HG03342 (cell line): ENCODE data around the gene IHH.

ENCODE experiments used
- ATAC-seq: cut with Tn5 transposase; IDR thresholded peaks from one replicate; pipeline ENCODE4 v1.9.1; 2021; ENCODE audit warnings: mild to moderate bottlenecking, moderate library complexity; ENCODE audit not compliant: unreplicated experiment

The IHH gene

DNA sequence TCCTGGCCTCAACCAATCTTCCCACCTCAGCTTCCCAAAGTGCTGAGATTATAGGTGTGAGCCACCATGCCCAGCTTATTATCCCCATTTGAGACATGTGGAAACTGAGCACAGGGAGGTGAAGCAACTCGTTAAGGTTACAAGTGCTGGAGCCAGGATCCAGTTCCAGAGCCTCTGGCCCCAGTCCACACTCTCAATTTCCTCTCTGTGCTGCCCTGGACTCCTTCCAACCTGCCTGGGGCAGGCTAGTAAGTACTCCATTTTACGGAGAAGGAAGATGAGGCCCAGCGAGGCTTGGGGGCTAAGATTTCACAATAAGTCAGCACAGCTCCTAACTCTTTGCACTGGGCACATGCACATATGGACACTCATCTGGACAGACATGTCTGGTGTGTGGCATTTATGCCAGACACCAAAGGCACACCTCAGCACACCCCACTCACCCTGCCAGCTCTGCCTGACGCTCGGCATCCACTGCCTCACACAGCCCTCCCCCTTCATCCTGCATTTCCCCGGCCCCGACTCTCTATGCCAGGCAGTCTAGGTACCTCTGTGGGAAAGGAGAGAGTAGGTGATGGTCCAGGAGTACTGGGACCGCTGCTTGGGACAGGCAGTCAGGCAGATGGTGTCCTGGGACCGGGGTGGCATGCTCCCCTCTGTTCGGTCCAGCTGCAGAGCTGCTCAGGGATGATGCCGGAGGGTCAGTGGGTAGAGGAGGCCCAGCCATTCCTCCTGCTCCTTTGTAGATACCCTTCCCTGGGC, 39.9 kb downstream of the IHH start:
- no peak for ATAC-seq

DNA sequence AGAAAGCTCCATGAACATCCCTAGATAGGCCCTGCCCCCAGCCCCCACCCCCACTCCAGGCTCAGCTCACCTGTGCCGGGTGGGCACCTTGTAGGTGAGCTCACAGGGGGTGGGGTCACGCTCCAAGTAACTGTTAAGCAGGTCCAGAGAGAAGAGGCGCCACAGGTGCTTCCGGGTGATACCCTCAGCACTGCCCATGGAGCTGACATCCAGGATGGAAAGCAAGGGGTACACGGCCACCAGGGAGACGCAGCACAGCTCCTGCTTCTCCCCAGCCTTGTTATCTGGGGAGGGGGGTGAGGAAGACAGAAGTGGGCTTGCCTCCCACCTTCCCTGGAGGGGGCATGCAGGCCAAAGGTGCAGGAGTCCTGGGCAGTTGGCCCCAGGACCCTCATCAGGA, 41.3 kb downstream of the IHH start:
- ATAC-seq: no peak

DNA sequence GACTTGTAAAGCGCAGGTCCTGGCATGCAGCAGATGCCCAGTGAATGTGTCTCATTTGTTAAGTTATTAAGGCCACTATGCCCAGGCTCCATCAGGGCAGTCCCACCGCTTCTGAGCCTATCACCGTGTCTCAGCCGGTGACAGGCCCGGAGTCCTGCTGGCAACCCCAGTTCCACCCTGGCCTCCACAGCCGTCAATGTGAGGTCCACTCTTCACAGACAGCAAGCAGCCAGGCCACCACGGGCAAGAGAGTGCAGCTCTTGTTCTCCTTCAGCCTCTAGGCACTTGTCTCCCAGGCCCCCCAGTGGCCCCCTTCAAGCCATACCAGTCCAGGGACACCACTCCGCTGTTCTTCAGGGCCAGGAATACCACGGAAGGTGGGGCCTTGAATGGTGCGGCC, 42.0 kb downstream of the IHH start:
- ATAC-seq: no peak

DNA sequence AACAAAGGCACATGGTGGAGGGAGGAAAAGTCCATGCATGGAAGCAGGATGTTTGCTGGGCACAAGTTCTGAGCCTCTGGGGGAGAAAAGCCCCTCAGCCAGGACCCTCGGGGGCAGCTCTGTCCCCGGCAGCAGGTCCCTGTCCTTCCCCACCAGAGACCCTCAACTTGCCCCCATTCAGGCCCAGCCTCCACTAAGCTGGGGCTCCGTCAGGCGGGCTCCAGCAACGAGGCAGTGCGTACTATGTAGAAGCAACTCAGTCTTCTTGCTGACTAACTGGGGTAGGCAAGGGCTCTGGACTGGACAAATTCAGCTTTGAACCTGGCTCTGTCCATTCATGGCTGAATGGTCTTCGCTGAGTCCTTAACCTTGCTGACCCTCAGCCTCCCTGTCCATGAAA, 42.4 kb downstream of the IHH start:
- ATAC-seq: no peak

DNA sequence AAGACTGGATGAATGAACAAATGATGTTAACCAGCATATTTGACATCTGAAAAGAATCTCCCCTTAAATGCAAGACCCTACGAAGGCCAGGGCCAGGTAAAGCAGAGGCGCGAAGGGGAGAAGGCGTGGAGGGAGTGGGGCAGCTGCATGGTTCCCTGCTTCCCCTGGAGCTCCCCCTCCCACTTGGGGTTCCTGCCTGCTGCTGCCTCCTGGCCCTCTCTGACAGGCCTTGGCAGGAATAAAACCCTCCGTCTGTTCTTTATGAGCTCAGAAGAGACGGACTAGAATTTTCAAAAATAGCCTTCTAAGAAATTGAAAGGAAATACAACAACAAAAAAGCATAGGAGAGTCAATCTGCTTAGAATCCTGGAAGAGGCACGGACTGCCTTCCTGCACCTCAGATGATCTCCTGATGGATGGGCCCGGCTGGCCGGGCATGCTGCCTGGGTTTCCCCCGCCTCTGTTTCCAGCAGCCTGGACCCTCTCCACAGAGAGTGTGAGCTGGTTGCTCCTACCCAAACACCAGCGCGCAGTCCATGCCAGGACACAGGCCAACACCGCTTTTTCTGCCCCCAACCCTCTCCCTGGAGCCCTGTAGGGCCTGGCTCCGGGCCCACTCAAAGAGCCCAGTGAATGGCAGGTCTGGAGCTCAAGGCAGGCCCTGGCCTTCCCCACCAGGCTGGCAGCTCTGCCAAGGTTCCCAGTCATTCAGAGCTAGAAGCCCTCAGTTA, 43.4 kb downstream of the IHH start:
- ATAC-seq: no peak

DNA sequence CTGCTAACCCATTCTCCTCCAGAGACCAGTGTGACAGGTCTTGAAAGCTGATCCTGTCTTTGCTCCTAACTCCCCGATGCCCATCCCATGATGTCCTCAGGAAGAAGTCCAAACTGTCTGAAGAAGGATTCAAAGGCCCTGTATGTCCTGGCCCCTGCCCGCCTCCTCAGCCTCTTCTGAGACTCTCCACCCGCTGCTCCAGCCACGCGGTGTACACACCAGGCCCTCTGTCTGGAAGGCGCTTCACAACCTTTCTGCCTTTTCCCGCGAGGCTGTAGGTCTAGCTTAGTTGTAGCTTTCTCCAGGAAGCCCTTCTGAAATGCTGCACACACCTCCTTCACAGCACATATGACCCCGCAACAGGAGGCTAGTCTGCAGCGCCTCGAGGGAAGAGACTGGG, 44.0 kb downstream of the IHH start:
- ATAC-seq: no peak

DNA sequence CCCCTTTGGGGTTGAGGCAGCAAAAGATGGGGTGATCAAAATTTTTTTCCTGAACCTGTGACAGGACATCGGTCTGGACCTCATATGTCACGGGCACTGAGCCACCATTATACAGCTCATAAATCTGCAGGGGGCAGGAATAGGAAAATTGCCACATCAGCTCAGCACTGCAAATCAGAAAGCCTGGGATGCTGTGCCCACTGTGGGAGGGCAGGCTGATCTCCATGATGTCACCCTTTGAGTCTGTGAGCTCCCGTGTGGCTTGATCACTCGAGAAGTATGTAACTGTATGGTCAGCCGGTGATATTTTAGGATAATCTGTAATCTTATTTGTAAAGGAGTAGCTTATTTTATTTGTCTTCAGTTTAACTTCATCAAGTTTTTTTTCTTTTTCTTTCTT, 49.8 kb downstream of the IHH start:
- ATAC-seq: no peak

DNA sequence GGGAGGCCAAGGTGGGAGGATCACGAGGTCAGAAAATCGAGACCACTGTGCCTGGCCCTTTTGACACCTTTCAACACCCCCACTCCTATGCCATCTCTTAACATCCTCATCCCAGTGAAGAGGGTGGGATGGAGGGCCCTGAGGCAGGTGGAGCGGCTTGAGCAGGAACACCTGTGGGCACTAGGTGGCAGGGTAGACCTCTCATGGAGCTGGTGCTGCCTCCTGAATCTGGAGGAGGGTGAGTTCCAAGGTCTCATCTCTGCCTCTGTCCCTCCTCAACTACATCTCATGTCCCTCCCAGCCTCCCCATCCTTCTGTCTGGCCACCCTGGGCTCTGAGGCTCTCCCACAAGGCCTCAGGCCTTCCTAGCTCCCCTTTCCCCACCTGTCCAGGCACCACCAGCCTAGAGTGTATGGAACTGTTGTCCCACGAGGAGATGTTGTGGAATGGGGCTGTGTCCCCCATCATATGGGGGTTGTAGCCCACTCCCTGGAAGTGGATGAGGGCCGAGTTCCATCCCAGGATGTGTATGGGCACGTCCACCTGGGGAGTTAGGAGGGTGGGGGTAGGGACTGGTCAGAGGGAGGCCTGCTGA, 50.5 kb downstream of the IHH start:
- ATAC-seq: no peak

DNA sequence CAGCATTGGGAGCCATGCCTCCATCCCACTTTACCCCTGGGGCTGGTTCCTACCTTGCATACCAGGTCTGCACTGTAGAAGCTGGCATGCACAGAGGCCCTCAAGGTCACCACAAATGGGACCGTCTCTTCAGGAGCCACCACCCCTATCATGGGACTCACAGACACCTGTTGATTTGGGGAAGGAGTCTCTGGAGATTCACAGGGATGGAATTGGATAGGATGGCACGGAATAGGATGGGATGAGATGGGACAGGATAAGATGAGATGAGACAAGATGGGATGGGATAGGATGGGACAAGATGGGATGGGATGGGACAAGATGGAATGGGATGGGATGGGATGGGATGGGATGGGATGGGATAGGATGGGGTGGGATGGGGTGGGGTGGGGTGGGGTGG, 51.4 kb downstream of the IHH start:
- no peak for ATAC-seq
